ENCODE measurements around the gene SYNC. TPM values are rescaled to one million over a fixed set of nuclear protein-coding genes. Genes with fewer than 3 reads are reported as not detected.

Gene SYNC
- polyA plus RNA-seq, 3 donors = 0.05 TPM; not detected in 2

- Mint-ChIP-seq H3K27ac (peak overlapping the region in 1 of 7 donors; percentile 13), H3K9me3 (peaks cover 0 to 8% (median 3%) of the 10 kb centered on the region in 7 donors)
- intact Hi-C loops (cut with micrococcal nuclease) = no loop called here
Observed at GRCh38 chr1:32709476-32709875, 6.9 kb upstream of the SYNC start.

GRCh38 chr1:32709075-32709474 is 6.5 kb upstream of the SYNC start:
- Mint-ChIP-seq H3K4me3 (no peak overlapping the region), H3K27me3 (ENCODE audit: low read depth in 3 of 3) (peaks cover 14 to 21% (median 17%) of the 10 kb centered on the region in 3 donors), H3K36me3 (no peaks in the 10 kb centered on the region), H3K27ac (peak overlapping the region in 1 of 7 donors; percentile 31), H3K9me3 (peaks cover 0 to 9% (median 3%) of the 10 kb centered on the region in 7 donors), H3K4me1 (peaks cover 28% of the 10 kb centered on the region)
- H3K4me3 ChIP-seq (replicated peaks in 1 of 3; ENCODE audit: low read depth in 2 of 3, low read length in 3 of 3) = no peak overlapping the region
- H3K27ac ChIP-seq (ENCODE audit: low read depth in 1 of 2, low read length in 2 of 2) = no peak overlapping the region
- peaks cover 17 to 25% of the 10 kb centered on the region in 2 donors for H3K4me1 ChIP-seq (ENCODE audit: control insufficient read depth in 1 of 2, insufficient read depth in 2 of 2, low read length in 2 of 2)
- no peaks in the 10 kb centered on the region for H3K79me2 ChIP-seq (ENCODE audit: insufficient read depth, low read length)
- no peak for TF ChIP-seq CTCF (IDR thresholded peaks at IDR 0.05)
- no peak overlapping the region for H3K9ac ChIP-seq (ENCODE audit: insufficient read depth, low read length, poor library complexity, severe bottlenecking)
- H2AFZ ChIP-seq (ENCODE audit: insufficient read depth, low read depth, low read length, poor library complexity, severe bottlenecking) = no peak overlapping the region
- DNase-seq = no peak
- intact Hi-C loops (cut with micrococcal nuclease) = no loop called here
- no peaks in the 10 kb centered on the region for H3K36me3 ChIP-seq (replicated peaks in 1 of 2; ENCODE audit: control insufficient read depth in 1 of 2, insufficient read depth in 2 of 2, low read length in 2 of 2)
- no peaks in the 10 kb centered on the region for H4K20me1 ChIP-seq (ENCODE audit: insufficient read depth, low read length)
- H3K4me2 ChIP-seq (replicated peaks; ENCODE audit: extremely low read depth, low read length, poor library complexity, severe bottlenecking) = no peak overlapping the region
- WGBS (ENCODE audit: insufficient coverage) = no CpG with 5 or more reads among the region's 2 CpGs
- peaks cover 0 to 5% of the 10 kb centered on the region in 2 donors for H3K9me3 ChIP-seq (replicated peaks in 1 of 2; ENCODE audit: control insufficient read depth in 1 of 2, insufficient read depth in 1 of 2, low read length in 2 of 2)
- H3K27me3 ChIP-seq (ENCODE audit: control insufficient read depth in 2 of 2, insufficient read depth in 2 of 2, low read length in 2 of 2) = peaks cover 0 to 5% of the 10 kb centered on the region in 2 donors

More at GRCh38 chr1:32709476-32709875, 6.9 kb upstream of the SYNC start:
- H3K9me3 ChIP-seq (replicated peaks in 1 of 2; ENCODE audit: control insufficient read depth in 1 of 2, insufficient read depth in 1 of 2, low read length in 2 of 2) = peaks cover 0 to 5% of the 10 kb centered on the region in 2 donors
- H3K9ac ChIP-seq (ENCODE audit: insufficient read depth, low read length, poor library complexity, severe bottlenecking) = no peak overlapping the region
- H3K4me1 ChIP-seq (ENCODE audit: control insufficient read depth in 1 of 2, insufficient read depth in 2 of 2, low read length in 2 of 2) = peaks cover 17 to 25% of the 10 kb centered on the region in 2 donors
- peaks cover 0 to 1% of the 10 kb centered on the region in 2 donors for H3K27me3 ChIP-seq (ENCODE audit: control insufficient read depth in 2 of 2, insufficient read depth in 2 of 2, low read length in 2 of 2)
- no peaks in the 10 kb centered on the region for H4K20me1 ChIP-seq (ENCODE audit: insufficient read depth, low read length)
- no peak overlapping the region for H3K27ac ChIP-seq (ENCODE audit: low read depth in 1 of 2, low read length in 2 of 2)
- H3K79me2 ChIP-seq (ENCODE audit: insufficient read depth, low read length) = no peaks in the 10 kb centered on the region
- no peaks in the 10 kb centered on the region for H3K36me3 ChIP-seq (replicated peaks in 1 of 2; ENCODE audit: control insufficient read depth in 1 of 2, insufficient read depth in 2 of 2, low read length in 2 of 2)
- Mint-ChIP-seq H3K4me3 (no peak overlapping the region), H3K27me3 (ENCODE audit: low read depth in 3 of 3) (peaks cover 10 to 17% (median 13%) of the 10 kb centered on the region in 3 donors), H3K36me3 (no peaks in the 10 kb centered on the region), H3K4me1 (peaks cover 28% of the 10 kb centered on the region)
- WGBS (ENCODE audit: insufficient coverage) = 54% methylated on average over 5 of the region's 5 CpGs
- H3K4me3 ChIP-seq (replicated peaks in 1 of 3; ENCODE audit: low read depth in 2 of 3, low read length in 3 of 3) = no peak overlapping the region
- DNase-seq = no peak
- no peak overlapping the region for H2AFZ ChIP-seq (ENCODE audit: insufficient read depth, low read depth, low read length, poor library complexity, severe bottlenecking)
- no peak overlapping the region for H3K4me2 ChIP-seq (replicated peaks; ENCODE audit: extremely low read depth, low read length, poor library complexity, severe bottlenecking)
- TF ChIP-seq CTCF (IDR thresholded peaks at IDR 0.05) = no peak

Data from CD14-positive monocyte (primary cell).